Pancreas (tissue), 10 donors: ENCODE results near the gene IGFBP2. TPM values are rescaled to one million over a fixed set of nuclear protein-coding genes. Genes with fewer than 3 reads are reported as not detected.

Experiments used
- ATAC-seq, 4 donors: fragments of 200-7000 bp; cut with Tn5 transposase; one replicate each; pipeline versions ENCODE4 v1.8.0 to v1.9.1; 2020; ENCODE audit warnings: mild to moderate bottlenecking in 4 of 4, moderate library complexity in 4 of 4
- DNase-seq, 6 donors: peaks; one replicate each; pipeline ENCODE4 v3.0.0-alpha.2; 2020
- FAIRE-seq: peaks from 2 replicates; lab custom pipeline; 2012; peaks lifted over from hg19 to GRCh38; lab: Jason Lieb, UNC
- H3K27ac ChIP-seq, 4 donors: fragments of 200-600 bp; sonication (generic); 1 replicate in 3 of 4; 2 replicates in 1 of 4; pipeline versions ENCODE4 v1.5.0 to v1.8.0; 2020
- H3K27me3 ChIP-seq, 4 donors: fragments of 200-600 bp; one replicate each; pipeline ENCODE4 v1.8.0; 2021
- H3K36me3 ChIP-seq, 3 donors: fragments of 200-600 bp; sonication (generic) in 1 of 3; one replicate each; pipeline versions ENCODE4 v1.5.0 to v1.8.0; 2020 to 2021
- H3K4me1 ChIP-seq, 3 donors: fragments of 200-600 bp; one replicate each; pipeline ENCODE4 v1.8.0; 2021
- H3K4me3 ChIP-seq, 4 donors: fragments of 200-600 bp; sonication (generic) in 2 of 4; one replicate each; pipeline versions ENCODE4 v1.5.0 to v1.8.0; 2020 to 2021
- H3K9me3 ChIP-seq, 4 donors: fragments of 200-600 bp; one replicate each; pipeline ENCODE4 v1.8.0; 2021
- CTCF ChIP-seq, 4 donors: fragments of 200-600 bp; sonication (generic) in 3 of 4; IDR thresholded peaks; one replicate each; pipeline versions ENCODE4 v1.5.0 to v1.8.0; 2021; ENCODE audit warnings: antibody characterized with exemption in 4 of 4
- WGBS, 2 donors: extraction: QIAGEN DNeasy Blood & Tissue Kit; methylation state at CpG; one replicate each; pipeline ENCODE4 v1.1.7; 2013; 5-methylcytosine and 5-hydroxymethylcytosine counted together
- intact Hi-C, 3 donors: fragments of 100-400 bp; cut with DNase I; formaldehyde crosslinking; loops; one replicate each; pipeline versions ENCODE4 v1.11.1 to v1.14.2; 2022
- polyA plus RNA-seq, 2 donors: library from polyadenylated mRNA; stranded (reverse); fragments of 200-250 nt; gene quantifications; one replicate each; pipeline ENCODE4 v1.2.3, GENCODE V29; 2013
- total RNA-seq, 6 donors: library from RNA; stranded (reverse); fragmentation: NEBNext Ultra II Directional in 4 of 6; extraction: Animal tissue kit (Norgen Biotek cat#: 25700) in 4 of 6; gene quantifications; one replicate each; pipeline versions ENCODE4 v1.2.1 to v1.2.4, GENCODE V29; 2021 to 2023
- donor health status: healthy with polysubstance abuse.
- donor health status: DM: no; HTN: no; CAD: no; lungs with moderate emphysema.
- donor health status: DM: no; HTN: no; CAD: no.
- donor health status: control.
- donor health status: control.
- donor health status: Bipolar disorder and iron deficiency.
- donor health status: DM: yes; HTN: yes; CAD: no.
- donor health status: DM: no; HTN: no; CAD: no.
- donor health status: DM: no; HTN: no; CAD: no.
- donor health status: DM: yes; HTN: yes; CAD: no.

Gene IGFBP2
- total and polyA plus RNA-seq, 8 donors, result 43.1 to 211 (median 123) TPM

GRCh38 chr2:216665242-216665641 is 32.0 kb downstream of the IGFBP2 start:
- 12 to 18% methylated on average over 7 of the region's 7 CpGs for WGBS, 2 donors
- ATAC-seq (peak; percentile 44 to 66 (median 60)), DNase-seq (peak in 5 of 6 donors; percentile 63 to 81 (median 74)), FAIRE-seq (no peak)
- intact Hi-C loops, result loop anchor here (5.0 kb wide), 2 partner anchors 143 to 148 kb away; no protein-coding TSS in a partner anchor
- H3K27ac ChIP-seq, result peak overlapping the region; percentile 2 to 64 (median 42)
- no peak for TF ChIP-seq CTCF (IDR thresholded peaks at IDR 0.05)
- H3K36me3 ChIP-seq, result no peaks in the 10 kb centered on the region
- H3K4me3 ChIP-seq, result no peak overlapping the region
- H3K4me1 ChIP-seq, result peaks cover 17 to 29% (median 27%) of the 10 kb centered on the region in 3 donors
- H3K9me3 ChIP-seq, result no peaks in the 10 kb centered on the region
- H3K27me3 ChIP-seq, result no peaks in the 10 kb centered on the region

- Histone ChIP-seq H3K4me3 (no peak overlapping the region), H3K36me3 (no peaks in the 10 kb centered on the region), H3K27me3 (no peaks in the 10 kb centered on the region), H3K27ac (peak overlapping the region in 3 of 4 donors; percentile 33 to 64 (median 50)), H3K4me1 (peaks cover 17 to 29% (median 27%) of the 10 kb centered on the region in 3 donors), H3K9me3 (no peaks in the 10 kb centered on the region)
- FAIRE-seq, result no peak
- intact Hi-C loops, result loop anchor here (5.0 kb wide), 2 partner anchors 143 to 148 kb away; no protein-coding TSS in a partner anchor
- DNase-seq, result peak in 4 of 6 donors; percentile 38 to 80 (median 50)
- WGBS, 2 donors, result 21 to 23% methylated on average over 12 of the region's 12 CpGs
- ATAC-seq, result peak; percentile 22 to 37 (median 30)
- TF ChIP-seq CTCF (IDR thresholded peaks at IDR 0.05), result no peak
Observed at GRCh38 chr2:216665717-216666116, 32.5 kb downstream of the IGFBP2 start.

GRCh38 chr2:216666461-216667233 is 33.4 kb downstream of the IGFBP2 start:
- ATAC-seq (peak; percentile 54 to 85 (median 75)), DNase-seq (peak; percentile 53 to 87 (median 78)), FAIRE-seq (no peak)
- H3K27me3 ChIP-seq, result no peaks in the 10 kb centered on the region
- H3K9me3 ChIP-seq, result no peaks in the 10 kb centered on the region
- H3K4me3 ChIP-seq, result no peak overlapping the region
- TF ChIP-seq CTCF (IDR thresholded peaks at IDR 0.05), result peak; percentile 90 to 97 (median 94)
- WGBS, 2 donors, result 14% methylated on average over 9 of the region's 9 CpGs
- no peak overlapping the region for H3K27ac ChIP-seq
- no peaks in the 10 kb centered on the region for H3K36me3 ChIP-seq
- H3K4me1 ChIP-seq, result peaks cover 17 to 29% (median 27%) of the 10 kb centered on the region in 3 donors
- intact Hi-C loops, result loop anchor here (5.0 kb wide), 2 partner anchors 144 to 149 kb away; no protein-coding TSS in a partner anchor

- DNase-seq, result peak in 1 of 6 donors; percentile 47
- Histone ChIP-seq H3K27me3 (no peaks in the 10 kb centered on the region), H3K4me3 (no peak overlapping the region), H3K9me3 (no peaks in the 10 kb centered on the region), H3K36me3 (no peaks in the 10 kb centered on the region), H3K27ac (no peak overlapping the region), H3K4me1 (peaks cover 0 to 4% (median 3%) of the 10 kb centered on the region in 3 donors)
- WGBS, 2 donors, result 79 to 80% methylated on average over 15 to 17 of the region's 17 CpGs
- no peak for TF ChIP-seq CTCF (IDR thresholded peaks at IDR 0.05)
- FAIRE-seq, result no peak
- ATAC-seq, result no peak
- intact Hi-C loops, result no loop called here
Observed at GRCh38 chr2:216670266-216671080, 37.3 kb downstream of the IGFBP2 start.
